HepG2 (cell line): ENCODE results near the gene CLEC10A.

Experiments
- CEBPB ChIP-seq: IDR thresholded peaks from 2 replicates; pipeline ENCODE4 v1.6.1; 2011; ENCODE audit warnings: low read depth, low read length, improper control_type of control experiment, borderline replicate concordance
- MYNN ChIP-seq: sonication (generic); formaldehyde crosslinking; IDR thresholded peaks from 2 replicates; pipeline ENCODE4 v1.4.0; 2020; ENCODE audit warnings: mild to moderate bottlenecking, low read depth, missing genetic modification reagents
- ZNF263 ChIP-seq: sonication (generic); formaldehyde crosslinking; IDR thresholded peaks from 2 replicates; pipeline ENCODE4 v1.4.0; 2020; ENCODE audit warnings: missing genetic modification reagents
- ZNF33A ChIP-seq: sonication (generic); formaldehyde crosslinking; IDR thresholded peaks from 2 replicates; pipeline ENCODE4 v1.5.1; 2020; ENCODE audit warnings: missing genetic modification reagents, mild to moderate bottlenecking, moderate library complexity, borderline replicate concordance
- ZNF746 ChIP-seq: sonication (generic); formaldehyde crosslinking; IDR thresholded peaks from 2 replicates; pipeline ENCODE4 v1.8.0; 2022; ENCODE audit warnings: mild to moderate bottlenecking, missing genetic modification reagents
- ZSCAN29 ChIP-seq: sonication (generic); formaldehyde crosslinking; conservative IDR thresholded peaks from 2 replicates; pipeline ENCODE4 v1.4.0; 2020; ENCODE audit warnings: mild to moderate bottlenecking, missing genetic modification reagents
- ZZZ3 ChIP-seq: sonication (generic); formaldehyde crosslinking; IDR thresholded peaks from 2 replicates; pipeline ENCODE4 v1.4.0; 2020; ENCODE audit warnings: missing genetic modification reagents, mild to moderate bottlenecking, borderline replicate concordance
- TF ChIP-seq, protein P1 (sequence below): sonication (generic); formaldehyde crosslinking; IDR thresholded peaks from 2 replicates; pipeline ENCODE4 v1.5.0; 2020; ENCODE audit warnings: mild to moderate bottlenecking, missing genetic modification reagents, moderate library complexity

DNA sequence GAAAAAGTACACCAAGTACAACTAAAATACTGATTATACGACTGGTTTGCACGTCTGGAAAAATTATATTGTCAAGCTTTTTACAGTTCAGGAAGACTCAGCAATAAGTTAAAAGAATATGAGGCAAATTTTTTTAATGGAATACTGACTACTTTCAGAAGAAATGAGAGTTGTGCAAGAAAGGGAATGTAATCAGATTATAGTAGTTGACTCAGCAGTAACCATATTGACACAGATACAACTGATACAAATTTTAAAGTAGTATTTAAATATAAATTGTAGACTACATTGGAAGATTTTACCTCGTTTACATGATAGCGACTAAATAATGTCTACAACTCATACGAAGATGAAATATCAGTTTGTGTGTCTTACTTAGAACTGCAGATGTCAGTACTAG, 17.9 kb upstream of the CLEC10A start:
- TF ChIP-seq ZNF33A (CRISPR knock-in tag) (no peak), CEBPB (no peak), ZZZ3 (CRISPR knock-in tag) (no peak), ZNF263 (CRISPR knock-in tag) (no peak), ZNF746 (CRISPR knock-in tag) (no peak), MYNN (CRISPR knock-in tag) (no peak), ZSCAN29 (CRISPR knock-in tag) (no peak)
- TF ChIP-seq, protein P1, sequence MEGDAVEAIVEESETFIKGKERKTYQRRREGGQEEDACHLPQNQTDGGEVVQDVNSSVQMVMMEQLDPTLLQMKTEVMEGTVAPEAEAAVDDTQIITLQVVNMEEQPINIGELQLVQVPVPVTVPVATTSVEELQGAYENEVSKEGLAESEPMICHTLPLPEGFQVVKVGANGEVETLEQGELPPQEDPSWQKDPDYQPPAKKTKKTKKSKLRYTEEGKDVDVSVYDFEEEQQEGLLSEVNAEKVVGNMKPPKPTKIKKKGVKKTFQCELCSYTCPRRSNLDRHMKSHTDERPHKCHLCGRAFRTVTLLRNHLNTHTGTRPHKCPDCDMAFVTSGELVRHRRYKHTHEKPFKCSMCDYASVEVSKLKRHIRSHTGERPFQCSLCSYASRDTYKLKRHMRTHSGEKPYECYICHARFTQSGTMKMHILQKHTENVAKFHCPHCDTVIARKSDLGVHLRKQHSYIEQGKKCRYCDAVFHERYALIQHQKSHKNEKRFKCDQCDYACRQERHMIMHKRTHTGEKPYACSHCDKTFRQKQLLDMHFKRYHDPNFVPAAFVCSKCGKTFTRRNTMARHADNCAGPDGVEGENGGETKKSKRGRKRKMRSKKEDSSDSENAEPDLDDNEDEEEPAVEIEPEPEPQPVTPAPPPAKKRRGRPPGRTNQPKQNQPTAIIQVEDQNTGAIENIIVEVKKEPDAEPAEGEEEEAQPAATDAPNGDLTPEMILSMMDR = no peak
